H9 (cell line): ENCODE measurements around the gene ZNF264. TPM values are rescaled to one million over a fixed set of nuclear protein-coding genes. Genes with fewer than 3 reads are reported as not detected.
A peak's percentile ranks its signal among the peaks of the same experiment; 100 is the strongest.

Source experiments
- DNase-seq: peaks from one replicate; pipeline ENCODE4 v3.0.0-alpha.2; 2017
- H2AFZ ChIP-seq: one replicate; pipeline ENCODE4 v1.6.1; 2013; ENCODE audit warnings: mild to moderate bottlenecking, low read length, control low read depth, moderate library complexity
- H2AK5ac ChIP-seq: 2 replicates; pipeline ENCODE4 v1.6.1; 2013; ENCODE audit warnings: low read length, control low read depth, mixed read lengths; ENCODE audit not compliant: insufficient read length
- H2BK120ac ChIP-seq: one replicate; pipeline ENCODE4 v1.6.1; 2013; ENCODE audit warnings: low read depth, mild to moderate bottlenecking, low read length, control low read depth, inconsistent platforms; ENCODE audit not compliant: poor library complexity, severe bottlenecking
- H2BK12ac ChIP-seq: 2 replicates; pipeline ENCODE4 v1.6.1; 2013; ENCODE audit warnings: low read length, control low read depth, mixed read lengths, low read depth; ENCODE audit not compliant: insufficient read length
- H2BK15ac ChIP-seq: 2 replicates; pipeline ENCODE4 v1.6.1; 2013; ENCODE audit warnings: low read depth, low read length, control low read depth
- H2BK20ac ChIP-seq: one replicate; pipeline ENCODE4 v1.6.1; 2013; ENCODE audit warnings: low read depth, mild to moderate bottlenecking, low read length, control low read depth, inconsistent platforms; ENCODE audit not compliant: poor library complexity, severe bottlenecking
- H2BK5ac ChIP-seq: 2 replicates; pipeline ENCODE4 v1.6.1; 2013; ENCODE audit warnings: low read length, control low read depth, mixed read lengths; ENCODE audit not compliant: insufficient read length
- H3K14ac ChIP-seq: 2 replicates; pipeline ENCODE4 v1.6.1; 2013; ENCODE audit warnings: low read length, control low read depth; ENCODE audit not compliant: insufficient read depth
- H3K18ac ChIP-seq: 2 replicates; pipeline ENCODE4 v1.6.1; 2013; ENCODE audit warnings: low read depth, mild to moderate bottlenecking, mixed read lengths, low read length, control low read depth; ENCODE audit not compliant: insufficient read length
- H3K23ac ChIP-seq: 2 replicates; pipeline ENCODE4 v1.6.1; 2013; ENCODE audit warnings: low read length, control low read depth, mixed read lengths, low read depth; ENCODE audit not compliant: insufficient read length
- H3K23me2 ChIP-seq: 2 replicates; pipeline ENCODE4 v1.6.1; 2013; ENCODE audit warnings: low read depth, mild to moderate bottlenecking, mixed read lengths, low read length, control low read depth; ENCODE audit not compliant: insufficient read length, poor library complexity, severe bottlenecking
- H3K27ac ChIP-seq: 2 replicates; pipeline ENCODE4 v1.5.1; 2013; ENCODE audit warnings: low read length, control low read depth, mixed read lengths, low read depth; ENCODE audit not compliant: insufficient read length
- H3K27me3 ChIP-seq: 2 replicates; pipeline ENCODE4 v1.6.1; 2013; ENCODE audit warnings: low read length, control low read depth, inconsistent platforms; ENCODE audit not compliant: insufficient read depth
- H3K4ac ChIP-seq: 2 replicates; pipeline ENCODE4 v1.6.1; 2013; ENCODE audit warnings: low read depth, mild to moderate bottlenecking, control low read depth, inconsistent platforms, low read length, moderate library complexity
- H3K4me1 ChIP-seq: 2 replicates; pipeline ENCODE4 v1.6.1; 2013; ENCODE audit warnings: low read length, control low read depth, inconsistent platforms; ENCODE audit not compliant: insufficient read depth
- H3K4me2 ChIP-seq: 2 replicates; pipeline ENCODE4 v1.6.1; 2013; ENCODE audit warnings: low read length, control low read depth, mixed read lengths; ENCODE audit not compliant: insufficient read length, insufficient read depth
- H3K56ac ChIP-seq: 2 replicates; pipeline ENCODE4 v1.6.1; 2013; ENCODE audit warnings: low read depth, mild to moderate bottlenecking, mixed read lengths, low read length, control low read depth; ENCODE audit not compliant: insufficient read length
- H3K79me1 ChIP-seq: 2 replicates; pipeline ENCODE4 v1.6.1; 2013; ENCODE audit warnings: low read depth, mild to moderate bottlenecking, moderate library complexity, low read length, control low read depth, inconsistent platforms; ENCODE audit not compliant: insufficient read depth, poor library complexity, severe bottlenecking
- H3K79me2 ChIP-seq: 2 replicates; pipeline ENCODE4 v1.6.1; 2013; ENCODE audit warnings: low read length, control low read depth, inconsistent platforms; ENCODE audit not compliant: insufficient read depth
- H3K9ac ChIP-seq: 2 replicates; pipeline ENCODE4 v1.6.1; 2013; ENCODE audit warnings: low read length, control low read depth, mixed read lengths; ENCODE audit not compliant: insufficient read length; ENCODE audit errors: extremely low read depth
- H3K9me3 ChIP-seq: one replicate; pipeline ENCODE4 v1.6.1; 2013; ENCODE audit warnings: low read depth, low read length, inconsistent platforms; ENCODE audit not compliant: control insufficient read depth
- H3T11ph ChIP-seq: one replicate; pipeline ENCODE4 v1.6.1; 2013; ENCODE audit warnings: mild to moderate bottlenecking, low read length, control low read depth, inconsistent platforms
- H4K20me1 ChIP-seq: one replicate; pipeline ENCODE4 v1.6.1; 2013; ENCODE audit not compliant: control insufficient read depth, insufficient read length, insufficient read depth
- H4K5ac ChIP-seq: 2 replicates; pipeline ENCODE4 v1.6.1; 2013; ENCODE audit warnings: low read depth, mild to moderate bottlenecking, mixed read lengths, low read length, control low read depth; ENCODE audit not compliant: insufficient read length
- H4K8ac ChIP-seq: replicated peaks from 2 replicates; pipeline ENCODE4 v1.6.1; 2013; ENCODE audit warnings: low read length, control low read depth, mixed read lengths, low read depth; ENCODE audit not compliant: insufficient read length
- H4K91ac ChIP-seq: 2 replicates; pipeline ENCODE4 v1.6.1; 2013; ENCODE audit warnings: low read depth, mild to moderate bottlenecking, moderate library complexity, mixed read lengths, low read length, control low read depth; ENCODE audit not compliant: insufficient read length
- H3K27ac Mint-ChIP-seq, 3 experiments: 2 replicates in 2 of 3; 3 replicates in 1 of 3; pipeline ENCODE4 v1.8.0; 2020 to 2021; ENCODE audit warnings: mixed read lengths in 3 of 3, mild to moderate bottlenecking in 1 of 3, moderate library complexity in 1 of 3
- H3K27me3 Mint-ChIP-seq: 2 replicates; pipeline ENCODE4 v1.8.0; 2021; ENCODE audit warnings: low read depth, mild to moderate bottlenecking, moderate library complexity, mixed read lengths
- H3K36me3 Mint-ChIP-seq, 3 experiments: 2 replicates in 2 of 3; 3 replicates in 1 of 3; pipeline ENCODE4 v1.8.0; 2020 to 2021; ENCODE audit warnings: low read depth in 3 of 3, mixed read lengths in 3 of 3; ENCODE audit not compliant: insufficient read depth in 1 of 3
- H3K4me1 Mint-ChIP-seq, 2 experiments: 2 replicates each; pipeline ENCODE4 v1.8.0; 2020; ENCODE audit warnings: mixed read lengths in 2 of 2
- H3K4me3 Mint-ChIP-seq, 2 experiments: 2 replicates in 1 of 2; 3 replicates in 1 of 2; pipeline ENCODE4 v1.8.0; 2020 to 2021; ENCODE audit warnings: mild to moderate bottlenecking in 2 of 2, mixed read lengths in 2 of 2, moderate library complexity in 1 of 2
- H3K9me3 Mint-ChIP-seq, 2 experiments: 2 replicates in 1 of 2; 3 replicates in 1 of 2; pipeline ENCODE4 v1.8.0; 2020; ENCODE audit warnings: mild to moderate bottlenecking in 2 of 2, mixed read lengths in 2 of 2, moderate library complexity in 1 of 2
- CTCF ChIP-seq: fragments of 200-600 bp; sonication (generic); conservative IDR thresholded peaks from 3 replicates; pipeline ENCODE4 v1.8.0; 2021; ENCODE audit warnings: antibody characterized with exemption, mild to moderate bottlenecking
- WGBS: extraction: QIAGEN DNeasy Blood & Tissue Kit; methylation state at CpG from one replicate; pipeline ENCODE4 v1.1.7; 2013; ENCODE audit warnings: missing lambda C conversion rate, low lambda C conversion rate, mixed read lengths; ENCODE audit not compliant: insufficient read length; ENCODE audit errors: extremely low coverage; 5-methylcytosine and 5-hydroxymethylcytosine counted together
- total RNA-seq: library from RNA; stranded (reverse); gene quantifications from 2 replicates; pipeline ENCODE4 v1.2.1, GENCODE V29; 2021

The ZNF264 gene
- total RNA-seq, 1 experiment from 2014 or later = 25.3 TPM

- H3K27me3 ChIP-seq = no peaks in the 10 kb centered on the region
- no peak overlapping the region for H2BK20ac ChIP-seq
- H3K79me2 ChIP-seq = no peaks in the 10 kb centered on the region; the same call in 1 of the 2 replicates
- Mint-ChIP-seq H3K4me3 (no peak overlapping the region), H3K9me3 (no peaks in the 10 kb centered on the region), H3K36me3 (peaks cover 0 to 4% (median 0%) of the 10 kb centered on the region in 3 experiments; a peak in 2 of 7 replicates), H3K27me3 (no peaks in the 10 kb centered on the region), H3K4me1 (peaks cover 18 to 19% of the 10 kb centered on the region in 2 experiments), H3K27ac (peak overlapping the region in 1 of 3 experiments; percentile 58; a peak in 2 of 7 replicates)
- no peak overlapping the region for H2BK120ac ChIP-seq
- no CpG with 5 or more reads among the region's 1 CpG for WGBS
- H3K18ac ChIP-seq = no peak overlapping the region
- no peak overlapping the region for H3K23ac ChIP-seq
- no peak overlapping the region for H2BK15ac ChIP-seq
- H3K9ac ChIP-seq = no peak overlapping the region
- DNase-seq = no peak
- no peak overlapping the region for H2BK5ac ChIP-seq
- no peak overlapping the region for H3K4me2 ChIP-seq
- no peaks in the 10 kb centered on the region for H3K23me2 ChIP-seq
- H3K79me1 ChIP-seq = no peaks in the 10 kb centered on the region
- H3K56ac ChIP-seq = no peak overlapping the region
- H3K27ac ChIP-seq = no peak overlapping the region
- H4K91ac ChIP-seq = no peak overlapping the region
- H3T11ph ChIP-seq = no peak overlapping the region
- no peak overlapping the region for H3K4ac ChIP-seq
- no peak overlapping the region for H4K8ac ChIP-seq
- H2BK12ac ChIP-seq = no peak overlapping the region
- H2AK5ac ChIP-seq = no peak overlapping the region
- no peaks in the 10 kb centered on the region for H3K9me3 ChIP-seq
- TF ChIP-seq CTCF = no peak
- no peak overlapping the region for H3K14ac ChIP-seq
- peaks cover 8% of the 10 kb centered on the region; the same call in 1 of the 2 replicates for H3K4me1 ChIP-seq
- no peak overlapping the region for H2AFZ ChIP-seq
- no peaks in the 10 kb centered on the region for H4K20me1 ChIP-seq
- H4K5ac ChIP-seq = no peak overlapping the region
Measured at GRCh38 chr19:57263244-57263741, 72.0 kb downstream of the ZNF264 start.
